ENCODE results near the gene CHMP1A.

CHMP1A gene

DNA sequence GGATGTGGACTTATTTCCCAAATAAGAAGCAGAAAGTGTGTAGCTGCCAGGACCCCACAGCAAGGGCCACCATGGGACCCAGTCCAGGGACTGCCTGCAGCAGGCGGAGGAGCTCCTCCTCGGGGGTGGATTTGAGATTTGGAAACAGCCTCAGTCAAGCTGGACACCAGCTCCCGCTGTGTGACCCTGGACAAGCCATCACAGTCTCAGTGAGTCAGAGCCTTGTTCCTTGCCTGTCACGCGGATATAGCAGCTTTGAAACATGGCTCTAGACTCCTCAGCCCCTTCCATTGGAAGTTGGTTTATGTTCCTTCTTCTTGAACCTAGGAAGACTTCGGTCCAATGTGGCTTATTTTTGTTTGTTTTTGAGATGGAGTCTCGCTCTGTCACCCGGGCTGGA lies 56.6 kb downstream of the CHMP1A start:
- WGBS: 93% methylated on average over 8 of the region's 8 CpGs
- H3K9ac ChIP-seq (ENCODE audit: low read depth, low read length): no peak overlapping the region

DNA sequence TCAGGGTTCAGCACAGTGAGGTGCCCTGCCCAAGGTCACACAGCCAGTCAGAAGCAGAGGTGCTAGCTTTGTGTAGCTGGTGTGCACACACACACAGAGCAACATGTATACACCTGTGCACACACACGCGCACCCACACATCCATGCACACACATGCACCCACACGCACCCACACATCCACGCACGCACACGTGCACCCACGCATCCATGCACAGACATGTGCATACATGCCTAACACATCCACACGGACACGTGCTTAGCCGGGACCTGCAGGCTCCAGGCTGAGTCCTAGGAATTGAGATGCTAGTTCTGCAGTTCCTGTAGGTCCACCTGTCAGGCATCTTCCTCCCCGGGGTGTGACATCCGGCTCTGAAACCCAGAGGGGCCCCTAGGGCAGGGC lies 57.1 kb downstream of the CHMP1A start:
- H3K36me3 ChIP-seq (ENCODE audit: insufficient read depth, low read length): no peaks in the 10 kb centered on the region
- no peak overlapping the region for H3K9ac ChIP-seq (ENCODE audit: low read depth, low read length)
- no peak overlapping the region for H3K27ac ChIP-seq (ENCODE audit: low read depth, low read length)
- no peaks in the 10 kb centered on the region for H3K9me3 ChIP-seq (ENCODE audit: insufficient read depth, low read depth, low read length)
- peaks cover 8% of the 10 kb centered on the region; the same call in 1 of the 2 replicates for H3K4me1 ChIP-seq (ENCODE audit: insufficient read depth, low read length)
- H3K27me3 ChIP-seq (ENCODE audit: insufficient read depth, low read length): no peaks in the 10 kb centered on the region
- H3K4me3 ChIP-seq (ENCODE audit: low read length): no peak overlapping the region
- WGBS: 90% methylated on average over 12 of the region's 12 CpGs

More for the DNA sequence above, 56.6 kb downstream of the CHMP1A start:
- Histone ChIP-seq H3K4me3 (ENCODE audit: low read length) (no peak overlapping the region), H3K9me3 (ENCODE audit: insufficient read depth, low read depth, low read length) (no peaks in the 10 kb centered on the region), H3K27me3 (ENCODE audit: insufficient read depth, low read length) (no peaks in the 10 kb centered on the region), H3K27ac (ENCODE audit: low read depth, low read length) (no peak overlapping the region), H3K36me3 (ENCODE audit: insufficient read depth, low read length) (no peaks in the 10 kb centered on the region), H3K4me1 (ENCODE audit: insufficient read depth, low read length) (peaks cover 8% of the 10 kb centered on the region; the same call in 1 of the 2 replicates)

DNA sequence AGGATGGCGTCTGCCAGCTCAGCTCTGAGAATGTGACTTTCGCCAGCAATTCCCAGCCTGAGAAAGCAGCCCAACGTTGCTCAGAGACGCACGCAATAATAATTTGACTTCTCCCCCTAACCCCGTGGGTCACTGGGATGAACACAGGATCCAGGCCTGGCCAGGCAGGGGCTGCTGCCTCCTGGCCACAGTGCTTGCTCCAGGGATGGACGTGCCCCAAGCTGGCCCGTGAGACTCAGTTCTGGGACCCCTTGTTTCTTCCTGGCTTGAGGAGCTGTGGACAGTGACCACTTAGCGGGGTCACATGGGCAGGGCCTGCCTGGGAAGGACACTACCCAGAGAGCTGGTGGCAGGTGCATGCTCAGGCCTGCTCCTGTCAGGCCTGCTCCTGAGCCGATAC lies 57.6 kb downstream of the CHMP1A start:
- H3K36me3 ChIP-seq (ENCODE audit: insufficient read depth, low read length): no peaks in the 10 kb centered on the region
- no peaks in the 10 kb centered on the region for H3K27me3 ChIP-seq (ENCODE audit: insufficient read depth, low read length)
- 90% methylated on average over 10 of the region's 10 CpGs for WGBS
- H3K27ac ChIP-seq (ENCODE audit: low read depth, low read length): no peak overlapping the region
- peaks cover 8% of the 10 kb centered on the region; the same call in 1 of the 2 replicates for H3K4me1 ChIP-seq (ENCODE audit: insufficient read depth, low read length)
- no peaks in the 10 kb centered on the region for H3K9me3 ChIP-seq (ENCODE audit: insufficient read depth, low read depth, low read length)
- H3K4me3 ChIP-seq (ENCODE audit: low read length): no peak overlapping the region
- H3K9ac ChIP-seq (ENCODE audit: low read depth, low read length): no peak overlapping the region

DNA sequence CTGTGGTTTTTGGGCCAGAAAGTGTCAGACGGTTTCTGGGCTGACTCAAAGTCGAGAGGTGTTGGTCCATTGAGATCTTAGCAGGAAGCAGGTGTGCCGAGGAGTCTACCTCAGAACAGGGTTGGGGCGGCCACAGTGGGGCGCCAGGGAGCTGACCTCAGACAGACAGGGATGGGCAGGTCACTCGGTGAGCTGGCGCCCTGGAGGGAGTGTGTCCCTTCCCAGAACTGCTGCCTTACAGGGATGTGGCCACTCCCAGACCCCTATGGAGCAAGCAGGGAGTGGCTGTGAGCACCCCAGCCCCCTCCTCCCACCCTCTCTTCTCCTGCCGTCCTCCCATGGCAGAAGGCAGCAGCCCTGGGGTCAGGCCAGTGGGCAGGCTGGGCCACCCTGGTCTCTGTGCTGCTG lies 58.1 kb downstream of the CHMP1A start:
- 29% methylated on average over 8 of the region's 8 CpGs for WGBS
- H3K9ac ChIP-seq (ENCODE audit: low read depth, low read length): no peak overlapping the region

DNA sequence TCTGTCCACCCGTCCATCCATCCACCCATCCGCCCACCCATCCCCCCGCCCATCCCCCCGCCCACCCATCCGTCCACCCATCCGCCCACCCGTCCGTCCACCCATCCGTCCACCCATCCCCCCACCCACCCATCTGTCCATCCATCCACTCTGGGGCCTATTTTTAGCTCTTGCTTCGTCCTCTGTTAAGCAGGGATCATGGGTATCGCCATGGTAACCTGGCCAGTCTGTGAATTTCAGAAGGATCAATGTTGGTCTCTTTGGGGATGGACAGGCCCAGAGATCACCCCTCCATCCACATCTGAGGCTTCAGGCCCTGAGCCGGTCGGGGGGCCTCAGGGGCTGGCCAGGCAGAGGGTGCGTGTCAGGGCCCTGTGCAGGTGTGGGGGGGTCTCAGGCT lies 59.3 kb downstream of the CHMP1A start:
- Histone ChIP-seq H3K4me3 (ENCODE audit: low read length) (no peak overlapping the region), H3K27ac (ENCODE audit: low read depth, low read length) (no peak overlapping the region), H3K36me3 (ENCODE audit: insufficient read depth, low read length) (peaks cover 4% of the 10 kb centered on the region; the same call in 1 of the 2 replicates), H3K9me3 (ENCODE audit: insufficient read depth, low read depth, low read length) (no peaks in the 10 kb centered on the region), H3K4me1 (ENCODE audit: insufficient read depth, low read length) (peaks cover 8% of the 10 kb centered on the region; the same call in 1 of the 2 replicates), H3K27me3 (ENCODE audit: insufficient read depth, low read length) (no peaks in the 10 kb centered on the region), H3K9ac (ENCODE audit: low read depth, low read length) (no peak overlapping the region)
- 94% methylated on average over 5 of the region's 14 CpGs for whole genome bisulfite sequencing

More for the DNA sequence above, 58.1 kb downstream of the CHMP1A start:
- H3K4me3 ChIP-seq (ENCODE audit: low read length): no peak overlapping the region
- H3K9me3 ChIP-seq (ENCODE audit: insufficient read depth, low read depth, low read length): no peaks in the 10 kb centered on the region
- H3K27ac ChIP-seq (ENCODE audit: low read depth, low read length): no peak overlapping the region
- H3K27me3 ChIP-seq (ENCODE audit: insufficient read depth, low read length): no peaks in the 10 kb centered on the region
- no peaks in the 10 kb centered on the region for H3K36me3 ChIP-seq (ENCODE audit: insufficient read depth, low read length)
- peaks cover 8% of the 10 kb centered on the region; the same call in 1 of the 2 replicates for H3K4me1 ChIP-seq (ENCODE audit: insufficient read depth, low read length)

DNA sequence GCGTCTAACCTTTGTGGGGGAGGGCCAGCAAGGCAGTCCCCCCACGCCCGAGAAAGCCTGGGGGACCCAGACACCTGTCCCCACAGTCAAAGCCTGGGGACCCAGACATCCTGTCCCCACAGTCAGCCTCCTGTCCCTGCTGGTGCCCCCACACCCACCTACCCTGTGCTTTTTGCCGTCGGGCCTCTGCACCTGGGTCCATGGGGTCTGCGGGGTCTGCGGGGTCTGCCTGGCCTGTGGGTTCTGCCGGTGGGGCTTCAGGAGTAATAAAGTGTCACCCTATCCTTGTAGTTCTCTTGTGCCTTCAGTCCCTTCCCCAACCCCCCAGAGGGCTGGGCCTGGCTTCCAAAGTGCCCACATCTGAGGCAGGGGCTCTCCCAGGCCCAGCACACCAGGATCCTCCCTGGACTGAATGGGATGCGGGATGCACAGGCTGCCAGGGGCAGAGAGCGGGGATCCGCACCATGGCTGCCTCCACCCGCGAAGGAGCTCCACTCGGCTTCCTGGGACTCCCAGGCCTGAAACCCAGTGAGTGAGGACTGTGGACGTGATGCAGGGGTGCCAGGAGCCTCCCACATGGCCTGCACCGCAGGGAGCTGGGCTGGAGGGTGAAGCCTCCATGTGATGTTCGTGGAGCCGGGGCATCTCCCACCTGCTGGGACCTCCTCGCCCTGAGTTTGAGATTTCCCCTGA lies 60.4 kb downstream of the CHMP1A start:
- WGBS: 95% methylated on average over 19 of the region's 19 CpGs
- no peaks in the 10 kb centered on the region for H3K9me3 ChIP-seq (ENCODE audit: insufficient read depth, low read depth, low read length)
- no peaks in the 10 kb centered on the region for H3K27me3 ChIP-seq (ENCODE audit: insufficient read depth, low read length)
- no peak overlapping the region for H3K27ac ChIP-seq (ENCODE audit: low read depth, low read length)
- H3K36me3 ChIP-seq (ENCODE audit: insufficient read depth, low read length): peaks cover 4% of the 10 kb centered on the region; the same call in 1 of the 2 replicates
- no peak overlapping the region for H3K9ac ChIP-seq (ENCODE audit: low read depth, low read length)
- H3K4me1 ChIP-seq (ENCODE audit: insufficient read depth, low read length): peaks cover 2% of the 10 kb centered on the region; the same call in 1 of the 2 replicates
- H3K4me3 ChIP-seq (ENCODE audit: low read length): no peak overlapping the region

DNA sequence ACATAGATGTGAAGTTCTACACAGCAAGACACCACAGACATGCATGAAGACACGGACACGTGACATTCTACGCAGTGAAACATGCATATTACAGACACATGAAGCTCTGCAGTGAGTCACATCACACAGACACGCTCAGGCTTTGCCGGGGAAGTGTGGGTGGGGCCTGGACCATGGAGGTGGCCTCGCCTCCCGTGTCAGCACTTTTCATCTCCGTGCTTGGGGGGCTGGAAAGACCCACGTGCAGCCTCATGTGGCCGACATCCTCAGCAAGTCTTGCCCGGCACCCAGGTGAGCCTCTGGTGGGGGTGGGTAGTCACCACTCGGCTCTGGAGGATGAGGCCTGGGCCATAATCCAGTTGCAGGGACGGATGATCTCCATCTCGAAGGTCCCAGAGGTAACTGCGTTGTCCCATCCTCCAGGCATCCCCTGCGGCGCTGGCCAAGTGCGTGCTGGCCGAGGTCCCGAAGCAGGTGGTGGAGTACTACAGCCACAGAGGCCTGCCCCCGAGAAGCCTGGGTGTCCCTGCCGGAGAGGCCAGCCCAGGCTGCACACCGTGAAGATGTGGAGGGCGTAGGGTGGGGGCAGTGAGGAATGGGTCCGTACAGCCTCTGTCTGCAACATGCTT lies 61.3 kb downstream of the CHMP1A start:
- no peak overlapping the region for H3K27ac ChIP-seq (ENCODE audit: low read depth, low read length)
- WGBS: 90% methylated on average over 25 of the region's 25 CpGs

DNA sequence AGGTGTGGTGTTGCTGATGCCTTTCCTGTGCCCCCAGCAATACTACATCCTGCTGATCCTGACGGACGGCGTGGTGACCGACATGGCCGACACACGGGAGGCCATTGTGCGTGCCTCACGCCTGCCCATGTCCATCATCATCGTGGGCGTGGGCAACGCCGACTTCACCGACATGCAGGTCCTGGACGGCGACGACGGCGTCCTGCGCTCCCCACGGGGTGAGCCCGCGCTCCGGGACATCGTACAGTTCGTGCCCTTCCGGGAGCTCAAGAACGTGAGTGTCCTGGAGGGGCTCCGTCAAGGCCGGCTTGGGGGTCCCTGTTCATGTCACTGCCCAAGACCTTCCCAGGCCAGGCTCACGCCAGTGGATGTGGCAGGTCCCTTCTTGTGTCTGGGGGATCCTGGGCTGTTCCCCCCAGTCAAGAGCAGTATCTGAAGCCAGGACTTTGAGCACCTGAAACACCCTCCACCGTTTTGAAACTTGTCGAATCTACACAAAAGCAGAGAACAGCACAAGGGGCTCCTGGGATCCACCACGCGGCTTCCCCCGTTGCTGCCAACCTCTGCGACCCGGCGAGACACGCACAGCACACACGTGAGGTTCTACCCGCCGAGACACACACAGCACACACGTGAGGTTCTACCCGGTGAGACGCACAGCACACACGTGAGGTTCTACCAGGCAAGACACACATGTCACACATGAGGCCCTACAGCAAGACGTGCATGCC lies 62.0 kb downstream of the CHMP1A start:
- Histone ChIP-seq H3K9ac (ENCODE audit: low read depth, low read length) (no peak overlapping the region), H3K9me3 (ENCODE audit: insufficient read depth, low read depth, low read length) (no peaks in the 10 kb centered on the region), H3K36me3 (ENCODE audit: insufficient read depth, low read length) (peaks cover 4% of the 10 kb centered on the region; the same call in 1 of the 2 replicates), H3K27ac (ENCODE audit: low read depth, low read length) (no peak overlapping the region), H3K4me1 (ENCODE audit: insufficient read depth, low read length) (no peaks in the 10 kb centered on the region), H3K4me3 (ENCODE audit: low read length) (no peak overlapping the region), H3K27me3 (ENCODE audit: insufficient read depth, low read length) (no peaks in the 10 kb centered on the region)
- 95% methylated on average over 47 of the region's 47 CpGs for WGBS

More for the DNA sequence above, 61.3 kb downstream of the CHMP1A start:
- Histone ChIP-seq H3K4me3 (ENCODE audit: low read length) (no peak overlapping the region), H3K36me3 (ENCODE audit: insufficient read depth, low read length) (peaks cover 4% of the 10 kb centered on the region; the same call in 1 of the 2 replicates), H3K9me3 (ENCODE audit: insufficient read depth, low read depth, low read length) (no peaks in the 10 kb centered on the region), H3K4me1 (ENCODE audit: insufficient read depth, low read length) (no peaks in the 10 kb centered on the region), H3K9ac (ENCODE audit: low read depth, low read length) (no peak overlapping the region), H3K27me3 (ENCODE audit: insufficient read depth, low read length) (no peaks in the 10 kb centered on the region)
